Gastroesophageal sphincter (tissue), 3 donors: ENCODE data around the gene L1CAM.

ENCODE experiments used
- CTCF ChIP-seq, 4 experiments: fragments of 200-600 bp in 2 of 4; fragments of 450-650 bp in 2 of 4; sonication (generic) in 1 of 4; IDR thresholded peaks; one replicate each; pipeline ENCODE4 v1.5.1; 2017 to 2019; ENCODE audit warnings: antibody characterized with exemption in 4 of 4, mild to moderate bottlenecking in 2 of 4, moderate library complexity in 2 of 4
- POLR2A ChIP-seq, 2 donors: fragments of 450-650 bp; IDR thresholded peaks; one replicate each; pipeline ENCODE4 v1.6.1; 2017; ENCODE audit warnings: antibody characterized with exemption in 2 of 2, mild to moderate bottlenecking in 2 of 2, moderate library complexity in 1 of 2

- TF ChIP-seq CTCF (IDR thresholded peaks at IDR 0.05), result no peak
- no peak for TF ChIP-seq POLR2A (IDR thresholded peaks at IDR 0.05)
These were observed 44.3 kb upstream of the L1CAM start for GRCh38 chrX:153930011-153930910.
